ENCODE measurements around the gene PRKAG2. TPM values are rescaled to one million over a fixed set of nuclear protein-coding genes. Genes with fewer than 3 reads are reported as not detected.

Gene PRKAG2
- total and polyA plus RNA-seq, 4 donors, result 36.7 to 46.1 (median 40.0) TPM

GRCh38 chr7:151669762-151670161 lies 207.2 kb downstream of the PRKAG2 start:
- Histone ChIP-seq H3K4me3 (ENCODE audit: low read depth, low read length) (no peak overlapping the region), H3K27me3 (ENCODE audit: control insufficient read depth, insufficient read depth, low read length) (no peaks in the 10 kb centered on the region), H3K27ac (ENCODE audit: low read depth, low read length) (no peak overlapping the region), H3K4me1 (ENCODE audit: control insufficient read depth, insufficient read depth, low read length) (no peaks in the 10 kb centered on the region), H3K36me3 (ENCODE audit: control insufficient read depth, insufficient read depth, low read length) (no peaks in the 10 kb centered on the region), H3K9me3 (ENCODE audit: control insufficient read depth, insufficient read depth, low read length) (no peaks in the 10 kb centered on the region)
- 100% methylated on average over 2 of the region's 2 CpGs for WGBS (ENCODE audit: insufficient coverage)
- no peak for DNase-seq (ENCODE audit: low read depth in 4 of 6, low spot score in 6 of 6)

DNA sequence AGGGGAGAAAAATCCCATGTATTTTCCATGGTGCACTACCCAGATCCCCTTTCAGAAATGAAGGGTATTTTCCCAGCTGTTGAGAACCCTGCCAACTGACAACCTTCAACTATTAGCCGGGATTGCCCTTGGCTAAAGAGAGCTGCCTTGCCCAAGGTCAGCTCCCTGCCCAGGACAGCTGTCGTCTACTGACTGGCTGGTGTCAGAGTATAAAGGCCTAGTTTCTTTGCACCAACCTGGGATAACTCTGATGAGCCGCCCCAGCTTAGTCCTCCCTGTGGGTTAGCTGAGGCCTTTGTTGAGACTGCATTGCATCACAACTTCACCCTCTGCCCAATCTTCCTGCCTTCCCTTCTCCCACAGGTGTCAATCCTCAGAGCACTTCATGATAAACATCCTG lies 210.0 kb downstream of the PRKAG2 start:
- no peak overlapping the region for H3K27ac ChIP-seq (ENCODE audit: low read depth, low read length)
- no peaks in the 10 kb centered on the region for H3K9me3 ChIP-seq (ENCODE audit: control insufficient read depth, insufficient read depth, low read length)
- H3K36me3 ChIP-seq (ENCODE audit: control insufficient read depth, insufficient read depth, low read length), result no peaks in the 10 kb centered on the region
- no peak overlapping the region for H3K4me3 ChIP-seq (ENCODE audit: low read depth, low read length)
- WGBS (ENCODE audit: insufficient coverage), result 90% methylated on average over 3 of the region's 3 CpGs
- DNase-seq (ENCODE audit: low read depth in 4 of 6, low spot score in 6 of 6), result no peak
- H3K27me3 ChIP-seq (ENCODE audit: control insufficient read depth, insufficient read depth, low read length), result no peaks in the 10 kb centered on the region
- no peaks in the 10 kb centered on the region for H3K4me1 ChIP-seq (ENCODE audit: control insufficient read depth, insufficient read depth, low read length)

GRCh38 chr7:151665368-151665767 lies 211.5 kb downstream of the PRKAG2 start:
- no peaks in the 10 kb centered on the region for H3K36me3 ChIP-seq (ENCODE audit: control insufficient read depth, insufficient read depth, low read length)
- peak in 2 of 6 donors; percentile 14 to 90 for DNase-seq (ENCODE audit: low read depth in 4 of 6, low spot score in 6 of 6)
- no peak overlapping the region for H3K4me3 ChIP-seq (ENCODE audit: low read depth, low read length)
- WGBS (ENCODE audit: insufficient coverage), result 67% methylated on average over 4 of the region's 6 CpGs
- H3K4me1 ChIP-seq (ENCODE audit: control insufficient read depth, insufficient read depth, low read length), result no peaks in the 10 kb centered on the region
- H3K27ac ChIP-seq (ENCODE audit: low read depth, low read length), result no peak overlapping the region
- no peaks in the 10 kb centered on the region for H3K27me3 ChIP-seq (ENCODE audit: control insufficient read depth, insufficient read depth, low read length)
- H3K9me3 ChIP-seq (ENCODE audit: control insufficient read depth, insufficient read depth, low read length), result no peaks in the 10 kb centered on the region

- no peak for DNase-seq (ENCODE audit: low read depth in 4 of 6, low spot score in 6 of 6)
- WGBS (ENCODE audit: insufficient coverage), result 94% methylated on average over 3 of the region's 3 CpGs
- H3K36me3 ChIP-seq (ENCODE audit: control insufficient read depth, insufficient read depth, low read length), result no peaks in the 10 kb centered on the region
- no peaks in the 10 kb centered on the region for H3K4me1 ChIP-seq (ENCODE audit: control insufficient read depth, insufficient read depth, low read length)
- no peaks in the 10 kb centered on the region for H3K9me3 ChIP-seq (ENCODE audit: control insufficient read depth, insufficient read depth, low read length)
- no peak overlapping the region for H3K27ac ChIP-seq (ENCODE audit: low read depth, low read length)
- H3K4me3 ChIP-seq (ENCODE audit: low read depth, low read length), result no peak overlapping the region
- H3K27me3 ChIP-seq (ENCODE audit: control insufficient read depth, insufficient read depth, low read length), result no peaks in the 10 kb centered on the region
Measured at GRCh38 chr7:151664268-151664667, 212.6 kb downstream of the PRKAG2 start.

- Histone ChIP-seq H3K4me1 (ENCODE audit: control insufficient read depth, insufficient read depth, low read length) (no peaks in the 10 kb centered on the region), H3K9me3 (ENCODE audit: control insufficient read depth, insufficient read depth, low read length) (no peaks in the 10 kb centered on the region), H3K27me3 (ENCODE audit: control insufficient read depth, insufficient read depth, low read length) (no peaks in the 10 kb centered on the region), H3K27ac (ENCODE audit: low read depth, low read length) (no peak overlapping the region), H3K4me3 (ENCODE audit: low read depth, low read length) (no peak overlapping the region), H3K36me3 (ENCODE audit: control insufficient read depth, insufficient read depth, low read length) (no peaks in the 10 kb centered on the region)
- no peak for DNase-seq (ENCODE audit: low read depth in 4 of 6, low spot score in 6 of 6)
- WGBS (ENCODE audit: insufficient coverage), result 91% methylated on average over 9 of the region's 13 CpGs
Measured at GRCh38 chr7:151663382-151664100, 213.4 kb downstream of the PRKAG2 start.

DNA sequence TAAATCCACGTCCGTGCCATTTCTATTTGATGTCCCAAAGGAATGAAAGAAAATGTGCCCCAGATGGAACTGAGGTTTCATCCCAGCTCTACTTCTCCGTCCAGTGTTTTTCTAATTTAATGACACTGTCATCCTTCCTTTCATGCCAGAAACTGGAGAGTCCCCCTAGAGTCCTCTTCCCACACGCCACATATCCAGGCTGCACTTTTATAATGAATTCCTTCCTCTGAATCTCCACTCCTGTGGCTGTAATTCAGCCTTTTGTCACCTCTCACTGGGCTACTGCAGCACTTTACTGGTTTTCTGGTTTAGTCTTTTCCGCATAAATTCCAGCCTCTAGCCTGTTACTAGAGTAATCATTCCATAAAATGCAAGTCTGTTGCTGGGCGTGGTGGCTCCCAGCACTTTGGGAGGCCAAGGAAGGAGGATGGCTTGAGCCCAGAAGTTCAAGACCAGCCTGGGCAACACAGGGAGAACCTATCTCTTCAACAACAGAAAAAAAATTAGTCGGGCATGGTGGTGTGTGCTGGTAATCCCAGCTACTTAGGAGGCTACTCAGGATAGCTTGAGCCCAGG lies 214.6 kb downstream of the PRKAG2 start:
- no peak overlapping the region for H3K4me3 ChIP-seq (ENCODE audit: low read depth, low read length)
- WGBS (ENCODE audit: insufficient coverage), result 43% methylated on average over 5 of the region's 7 CpGs
- no peaks in the 10 kb centered on the region for H3K27me3 ChIP-seq (ENCODE audit: control insufficient read depth, insufficient read depth, low read length)
- H3K4me1 ChIP-seq (ENCODE audit: control insufficient read depth, insufficient read depth, low read length), result no peaks in the 10 kb centered on the region
- no peaks in the 10 kb centered on the region for H3K9me3 ChIP-seq (ENCODE audit: control insufficient read depth, insufficient read depth, low read length)
- DNase-seq (ENCODE audit: low read depth in 4 of 6, low spot score in 6 of 6), result peak in 1 of 6 donors; percentile 17
- H3K36me3 ChIP-seq (ENCODE audit: control insufficient read depth, insufficient read depth, low read length), result no peaks in the 10 kb centered on the region
- no peak overlapping the region for H3K27ac ChIP-seq (ENCODE audit: low read depth, low read length)

DNA sequence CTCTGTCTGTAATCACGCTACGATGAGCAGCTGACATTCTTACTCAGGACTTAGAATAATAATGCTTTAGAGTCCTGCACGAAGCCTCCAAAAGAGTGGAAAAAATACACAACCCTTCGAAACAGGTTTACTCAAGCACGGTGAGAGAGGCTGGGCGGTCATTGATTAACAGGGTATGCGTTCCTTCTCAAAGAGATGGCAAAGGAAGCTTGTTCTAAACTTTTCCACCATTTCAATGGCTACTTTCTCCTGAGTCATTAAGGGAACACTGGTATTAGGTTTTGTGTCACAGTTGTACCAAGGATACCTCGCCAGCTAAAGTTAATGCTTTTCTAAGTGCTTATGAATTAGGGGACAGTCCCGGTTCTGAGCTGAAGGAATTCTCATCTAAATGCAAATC lies 215.3 kb downstream of the PRKAG2 start:
- Histone ChIP-seq H3K27ac (ENCODE audit: low read depth, low read length) (no peak overlapping the region), H3K4me3 (ENCODE audit: low read depth, low read length) (no peak overlapping the region), H3K27me3 (ENCODE audit: control insufficient read depth, insufficient read depth, low read length) (no peaks in the 10 kb centered on the region), H3K9me3 (ENCODE audit: control insufficient read depth, insufficient read depth, low read length) (no peaks in the 10 kb centered on the region), H3K36me3 (ENCODE audit: control insufficient read depth, insufficient read depth, low read length) (no peaks in the 10 kb centered on the region), H3K4me1 (ENCODE audit: control insufficient read depth, insufficient read depth, low read length) (no peaks in the 10 kb centered on the region)
- DNase-seq (ENCODE audit: low read depth in 4 of 6, low spot score in 6 of 6), result no peak
- WGBS (ENCODE audit: insufficient coverage), result 83% methylated on average over 3 of the region's 9 CpGs

DNA sequence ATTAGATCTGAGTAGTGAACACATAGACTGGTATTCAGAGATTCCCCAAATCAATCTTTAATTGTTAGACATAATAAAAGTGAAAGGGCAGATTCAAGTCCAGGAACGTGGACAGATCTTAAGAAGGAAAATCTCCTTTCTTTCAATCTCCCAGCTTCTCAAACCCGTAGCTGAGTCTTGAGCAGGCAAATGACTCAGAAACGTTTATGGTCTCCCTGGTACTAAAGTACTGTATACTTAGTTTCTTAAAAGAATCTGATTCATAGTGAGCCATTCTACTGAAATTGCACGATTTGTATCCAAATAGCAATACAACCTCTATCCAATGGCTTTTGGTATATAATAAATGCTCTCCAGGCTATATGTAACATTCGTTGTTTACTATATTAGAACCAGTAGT lies 216.8 kb downstream of the PRKAG2 start:
- Histone ChIP-seq H3K9me3 (ENCODE audit: control insufficient read depth, insufficient read depth, low read length) (no peaks in the 10 kb centered on the region), H3K27me3 (ENCODE audit: control insufficient read depth, insufficient read depth, low read length) (no peaks in the 10 kb centered on the region), H3K27ac (ENCODE audit: low read depth, low read length) (no peak overlapping the region), H3K4me1 (ENCODE audit: control insufficient read depth, insufficient read depth, low read length) (no peaks in the 10 kb centered on the region), H3K4me3 (ENCODE audit: low read depth, low read length) (no peak overlapping the region), H3K36me3 (ENCODE audit: control insufficient read depth, insufficient read depth, low read length) (no peaks in the 10 kb centered on the region)
- no CpG with 5 or more reads among the region's 5 CpGs for WGBS (ENCODE audit: insufficient coverage)
- no peak for DNase-seq (ENCODE audit: low read depth in 4 of 6, low spot score in 6 of 6)

DNA sequence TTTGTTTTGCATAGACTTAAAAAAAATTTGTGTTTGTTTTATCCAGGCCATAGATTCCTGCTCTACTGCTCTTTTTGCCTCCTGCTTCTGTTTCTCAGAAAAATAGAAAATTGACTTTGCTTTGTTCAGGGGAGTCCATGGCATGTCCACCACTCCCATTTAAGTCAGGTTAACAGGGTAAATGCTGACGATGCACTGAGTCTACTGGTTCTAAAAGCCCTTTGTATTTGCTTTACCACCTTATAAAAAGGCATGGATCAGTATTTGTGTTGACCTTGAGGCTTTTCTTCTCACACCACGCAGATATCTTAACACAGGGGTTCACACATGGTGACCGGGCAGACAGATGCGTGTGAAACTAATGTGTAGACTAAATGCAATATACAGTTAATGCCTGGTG lies 217.7 kb downstream of the PRKAG2 start:
- Histone ChIP-seq H3K4me1 (ENCODE audit: control insufficient read depth, insufficient read depth, low read length) (no peaks in the 10 kb centered on the region), H3K27ac (ENCODE audit: low read depth, low read length) (no peak overlapping the region), H3K27me3 (ENCODE audit: control insufficient read depth, insufficient read depth, low read length) (no peaks in the 10 kb centered on the region), H3K9me3 (ENCODE audit: control insufficient read depth, insufficient read depth, low read length) (no peaks in the 10 kb centered on the region), H3K36me3 (ENCODE audit: control insufficient read depth, insufficient read depth, low read length) (no peaks in the 10 kb centered on the region), H3K4me3 (ENCODE audit: low read depth, low read length) (no peak overlapping the region)
- DNase-seq (ENCODE audit: low read depth in 4 of 6, low spot score in 6 of 6), result peak in 1 of 6 donors; percentile 22
- WGBS (ENCODE audit: insufficient coverage), result 13% methylated on average over 1 of the region's 4 CpGs

GRCh38 chr7:151658778-151659177 lies 218.1 kb downstream of the PRKAG2 start:
- WGBS (ENCODE audit: insufficient coverage), result 80% methylated on average over 1 of the region's 1 CpG
- Histone ChIP-seq H3K27ac (ENCODE audit: low read depth, low read length) (no peak overlapping the region), H3K36me3 (ENCODE audit: control insufficient read depth, insufficient read depth, low read length) (no peaks in the 10 kb centered on the region), H3K4me1 (ENCODE audit: control insufficient read depth, insufficient read depth, low read length) (no peaks in the 10 kb centered on the region), H3K27me3 (ENCODE audit: control insufficient read depth, insufficient read depth, low read length) (no peaks in the 10 kb centered on the region), H3K4me3 (ENCODE audit: low read depth, low read length) (no peak overlapping the region), H3K9me3 (ENCODE audit: control insufficient read depth, insufficient read depth, low read length) (no peaks in the 10 kb centered on the region)
- DNase-seq (ENCODE audit: low read depth in 4 of 6, low spot score in 6 of 6), result no peak
